BE2C (cell line): ENCODE measurements around the gene CCDC141.

Source experiments
- DNase-seq: peaks from one replicate; pipeline ENCODE4 v3.0.0-alpha.2; 2020
- H3K27me3 ChIP-seq: fragments of 250-450 bp; sonication (Bioruptor Pico); 2 replicates; pipeline ENCODE4 v1.5.1; 2020; ENCODE audit warnings: mild to moderate bottlenecking
- H3K36me3 ChIP-seq: fragments of 250-450 bp; sonication (Bioruptor Pico); 2 replicates; pipeline ENCODE4 v1.5.1; 2020; ENCODE audit warnings: mild to moderate bottlenecking
- H3K4me1 ChIP-seq: fragments of 250-450 bp; sonication (Bioruptor Pico); 2 replicates; pipeline ENCODE4 v1.5.1; 2020
- H3K4me3 ChIP-seq: 2 replicates; pipeline ENCODE4 v1.5.1; 2011; ENCODE audit warnings: low read depth, low read length
- H3K9me3 ChIP-seq: fragments of 250-450 bp; sonication (Bioruptor Pico); 2 replicates; pipeline ENCODE4 v1.5.1; 2020
- TF ChIP-seq, protein P1 (sequence below): IDR thresholded peaks from 2 replicates; pipeline ENCODE4 v1.5.1; 2012; ENCODE audit warnings: mild to moderate bottlenecking, low read depth, low read length

CCDC141 gene

DNA sequence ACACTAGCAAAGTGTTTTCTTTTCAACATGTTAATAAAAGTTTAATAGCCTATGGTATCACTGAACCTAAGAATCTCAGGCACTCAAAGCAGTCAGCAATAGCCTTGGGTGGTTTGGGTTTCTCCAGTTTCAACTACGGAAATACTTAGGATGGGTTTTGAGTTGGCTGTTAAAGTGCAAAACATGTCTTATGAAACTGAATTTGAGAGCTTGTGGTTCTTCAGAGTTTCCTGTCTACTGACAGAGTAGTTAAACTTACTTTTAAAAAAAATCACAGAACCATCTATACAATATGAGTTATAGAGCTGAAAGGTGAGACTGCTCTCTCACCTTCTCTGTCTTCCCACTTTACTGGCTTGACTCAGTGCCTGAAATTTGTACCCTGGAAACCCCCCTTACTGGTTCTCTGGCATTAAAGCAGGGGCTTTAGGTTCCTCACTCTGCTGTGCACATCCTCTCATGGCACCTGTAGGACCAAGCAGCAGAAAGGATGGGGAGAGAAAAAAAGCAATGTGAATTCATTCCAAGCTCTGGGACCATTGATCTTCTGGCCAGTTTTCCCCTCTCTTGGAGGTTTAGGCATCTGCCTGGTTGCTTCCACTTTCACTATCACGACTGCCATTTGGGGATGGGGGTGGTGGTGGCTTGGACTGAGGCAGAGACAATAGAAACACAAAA is 18.1 kb downstream of the CCDC141 start:
- H3K4me1 ChIP-seq, result no peaks in the 10 kb centered on the region
- no peak for DNase-seq
- TF ChIP-seq, protein P1, sequence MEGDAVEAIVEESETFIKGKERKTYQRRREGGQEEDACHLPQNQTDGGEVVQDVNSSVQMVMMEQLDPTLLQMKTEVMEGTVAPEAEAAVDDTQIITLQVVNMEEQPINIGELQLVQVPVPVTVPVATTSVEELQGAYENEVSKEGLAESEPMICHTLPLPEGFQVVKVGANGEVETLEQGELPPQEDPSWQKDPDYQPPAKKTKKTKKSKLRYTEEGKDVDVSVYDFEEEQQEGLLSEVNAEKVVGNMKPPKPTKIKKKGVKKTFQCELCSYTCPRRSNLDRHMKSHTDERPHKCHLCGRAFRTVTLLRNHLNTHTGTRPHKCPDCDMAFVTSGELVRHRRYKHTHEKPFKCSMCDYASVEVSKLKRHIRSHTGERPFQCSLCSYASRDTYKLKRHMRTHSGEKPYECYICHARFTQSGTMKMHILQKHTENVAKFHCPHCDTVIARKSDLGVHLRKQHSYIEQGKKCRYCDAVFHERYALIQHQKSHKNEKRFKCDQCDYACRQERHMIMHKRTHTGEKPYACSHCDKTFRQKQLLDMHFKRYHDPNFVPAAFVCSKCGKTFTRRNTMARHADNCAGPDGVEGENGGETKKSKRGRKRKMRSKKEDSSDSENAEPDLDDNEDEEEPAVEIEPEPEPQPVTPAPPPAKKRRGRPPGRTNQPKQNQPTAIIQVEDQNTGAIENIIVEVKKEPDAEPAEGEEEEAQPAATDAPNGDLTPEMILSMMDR, result no peak
- H3K4me3 ChIP-seq, result no peak overlapping the region
- no peaks in the 10 kb centered on the region for H3K36me3 ChIP-seq
- no peaks in the 10 kb centered on the region for H3K27me3 ChIP-seq
- no peaks in the 10 kb centered on the region for H3K9me3 ChIP-seq

DNA sequence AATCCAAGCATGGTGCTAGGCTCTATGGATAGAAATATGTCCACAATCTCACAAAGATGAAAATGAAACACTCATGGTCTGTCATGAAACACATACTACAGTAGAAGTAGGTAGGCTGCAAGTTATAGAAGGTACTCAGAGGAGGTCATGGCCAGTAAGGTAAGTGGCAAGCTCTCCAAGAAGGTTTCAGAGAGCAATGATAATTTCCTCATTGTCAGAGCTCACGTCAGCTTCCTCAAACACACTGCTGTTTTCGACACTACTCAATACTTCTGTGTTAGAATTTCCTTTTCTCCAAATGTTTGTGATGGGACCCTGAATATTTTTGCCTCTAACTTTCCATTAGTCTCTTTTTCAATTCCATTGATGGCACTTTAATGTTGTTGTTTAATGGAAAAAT is 25.5 kb downstream of the CCDC141 start:
- TF ChIP-seq, protein P1, result no peak
- DNase-seq, result no peak
- Histone ChIP-seq H3K9me3 (no peaks in the 10 kb centered on the region), H3K4me3 (no peak overlapping the region), H3K36me3 (no peaks in the 10 kb centered on the region), H3K27me3 (no peaks in the 10 kb centered on the region), H3K4me1 (no peaks in the 10 kb centered on the region)

DNA sequence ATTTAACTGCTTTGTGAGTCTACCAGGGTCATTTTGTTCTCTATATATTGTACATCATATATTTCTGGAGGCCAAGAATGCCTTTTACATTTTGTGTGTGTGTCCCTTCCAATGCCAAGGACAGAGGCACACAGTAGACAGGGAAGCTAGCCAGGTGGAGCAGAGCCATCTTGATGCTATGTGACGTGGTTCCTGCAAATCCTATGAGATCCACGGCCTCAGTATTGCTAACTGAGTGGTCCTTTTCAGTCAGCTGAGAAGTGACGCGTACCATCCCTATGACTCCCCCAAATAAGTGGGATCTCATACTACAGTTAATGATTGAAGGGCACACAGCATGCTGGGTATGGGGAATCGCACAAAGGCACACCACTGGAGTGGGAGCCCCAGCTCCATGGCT is 27.3 kb downstream of the CCDC141 start:
- H3K36me3 ChIP-seq, result no peaks in the 10 kb centered on the region
- no peak overlapping the region for H3K4me3 ChIP-seq
- TF ChIP-seq, protein P1, result no peak
- H3K4me1 ChIP-seq, result no peaks in the 10 kb centered on the region
- H3K27me3 ChIP-seq, result no peaks in the 10 kb centered on the region
- no peak for DNase-seq
- H3K9me3 ChIP-seq, result no peaks in the 10 kb centered on the region

DNA sequence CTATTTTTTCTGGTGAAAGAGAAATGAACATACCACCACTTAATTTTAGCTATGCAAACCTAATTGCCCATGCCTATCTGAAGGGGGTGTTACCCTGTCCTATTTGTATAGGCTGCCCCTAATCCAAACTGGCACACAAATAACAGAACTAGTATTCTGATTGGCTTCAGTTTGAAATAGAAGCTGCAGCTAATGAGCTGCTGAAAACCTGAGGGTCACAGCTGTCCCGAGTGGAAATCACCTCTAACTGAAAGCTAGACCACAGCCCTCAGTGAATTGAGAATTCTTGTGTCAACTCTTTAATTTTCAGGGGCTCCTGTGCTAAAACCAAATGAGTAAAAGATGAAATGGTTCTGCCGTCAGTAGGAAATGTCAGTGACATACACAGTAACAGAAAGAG is 28.7 kb downstream of the CCDC141 start:
- no peak overlapping the region for H3K4me3 ChIP-seq
- TF ChIP-seq, protein P1, result no peak
- no peak for DNase-seq

DNA sequence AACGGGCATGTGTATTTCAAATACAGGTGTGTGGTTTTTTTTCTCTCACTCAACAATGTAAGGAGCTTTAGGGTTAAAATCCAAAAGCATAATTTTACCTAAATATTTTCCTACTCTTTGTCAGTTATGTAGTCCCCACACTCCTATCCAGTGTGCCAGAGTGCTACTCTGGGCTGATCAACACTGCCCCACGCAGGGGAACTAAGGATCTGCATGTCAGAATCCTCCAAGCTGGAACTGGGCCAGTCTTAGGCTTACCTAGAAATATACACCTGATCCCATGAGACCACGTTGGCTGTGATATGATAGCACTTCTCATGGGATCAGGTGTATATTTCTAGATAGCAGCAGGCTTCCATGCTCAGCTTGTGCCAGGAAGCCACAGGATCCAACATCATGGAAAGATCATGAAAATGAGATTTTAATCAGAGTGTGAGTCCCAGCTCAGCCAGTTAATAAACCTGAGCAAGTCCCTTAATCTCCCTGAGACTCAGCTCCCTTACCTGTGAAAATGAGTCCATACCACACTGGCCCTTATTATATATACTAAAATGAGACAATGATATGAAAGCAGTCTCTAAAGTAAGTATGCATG is 29.7 kb downstream of the CCDC141 start:
- TF ChIP-seq, protein P1, result peak; percentile 44
- H3K4me3 ChIP-seq, result no peak overlapping the region
- H3K27me3 ChIP-seq, result no peaks in the 10 kb centered on the region
- no peaks in the 10 kb centered on the region for H3K4me1 ChIP-seq
- no peaks in the 10 kb centered on the region for H3K36me3 ChIP-seq
- DNase-seq, result peak; percentile 24
- no peaks in the 10 kb centered on the region for H3K9me3 ChIP-seq

More for the DNA sequence above, 28.7 kb downstream of the CCDC141 start:
- Histone ChIP-seq H3K36me3 (no peaks in the 10 kb centered on the region), H3K9me3 (no peaks in the 10 kb centered on the region), H3K4me1 (no peaks in the 10 kb centered on the region), H3K27me3 (no peaks in the 10 kb centered on the region)

DNA sequence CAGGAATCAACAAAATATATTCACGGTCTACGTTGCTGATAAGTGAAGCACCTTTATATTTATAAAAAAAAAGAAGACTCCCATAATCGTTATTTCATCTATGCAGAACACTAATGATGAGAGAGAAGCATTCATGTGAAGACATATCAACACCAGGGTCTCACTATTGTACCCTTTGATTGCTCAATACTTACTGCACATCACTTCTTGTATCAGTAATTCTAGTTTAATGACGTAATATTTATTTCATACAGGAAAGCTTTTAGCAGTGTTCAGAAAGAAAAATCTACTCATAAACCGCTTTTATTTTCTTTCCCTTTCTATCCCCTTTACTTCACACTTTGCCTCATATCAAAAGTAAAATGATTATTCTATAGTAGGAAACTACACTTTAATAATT is 30.7 kb downstream of the CCDC141 start:
- TF ChIP-seq, protein P1, result no peak
- no peaks in the 10 kb centered on the region for H3K4me1 ChIP-seq
- H3K36me3 ChIP-seq, result no peaks in the 10 kb centered on the region
- DNase-seq, result no peak
- H3K9me3 ChIP-seq, result no peaks in the 10 kb centered on the region
- no peak overlapping the region for H3K4me3 ChIP-seq
- H3K27me3 ChIP-seq, result no peaks in the 10 kb centered on the region
